Prostate gland (tissue), 2 donors: ENCODE data around the gene EIPR1.

Experiments used
- POLR2A ChIP-seq: fragments of 450-650 bp; IDR thresholded peaks from one replicate; pipeline ENCODE4 v1.6.1; 2016; ENCODE audit warnings: antibody characterized with exemption, mild to moderate bottlenecking
- TF ChIP-seq, protein P1 (sequence below), 4 experiments: fragments of 200-600 bp in 2 of 4; fragments of 450-650 bp in 2 of 4; sonication (generic) in 2 of 4; IDR thresholded peaks; 1 replicate in 3 of 4; 2 replicates in 1 of 4; pipeline ENCODE4 v1.5.1; 2016 to 2019; ENCODE audit warnings: antibody characterized with exemption in 4 of 4, mild to moderate bottlenecking in 2 of 4, moderate library complexity in 2 of 4

DNA sequence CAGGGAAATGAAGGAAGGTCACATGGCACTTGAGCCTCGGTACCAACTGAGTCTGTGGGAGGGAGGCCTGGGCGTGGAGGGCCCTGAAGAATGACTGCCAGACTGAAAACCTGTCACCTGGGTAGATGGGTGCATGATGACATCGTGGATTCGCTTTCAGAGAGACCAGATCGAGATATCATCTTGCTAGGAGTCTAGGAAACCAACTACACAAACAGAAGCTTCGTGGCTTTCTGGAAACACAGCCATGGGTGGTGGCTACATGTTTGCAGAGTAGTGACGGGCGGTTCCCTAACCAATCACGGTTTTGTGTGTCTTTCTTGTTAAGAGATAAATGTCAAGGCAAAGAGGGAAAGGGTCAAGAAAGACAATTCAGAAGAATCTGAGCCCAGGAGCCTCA, 155.0 kb downstream of the EIPR1 start:
- no peak for TF ChIP-seq POLR2A
- TF ChIP-seq, protein P1, sequence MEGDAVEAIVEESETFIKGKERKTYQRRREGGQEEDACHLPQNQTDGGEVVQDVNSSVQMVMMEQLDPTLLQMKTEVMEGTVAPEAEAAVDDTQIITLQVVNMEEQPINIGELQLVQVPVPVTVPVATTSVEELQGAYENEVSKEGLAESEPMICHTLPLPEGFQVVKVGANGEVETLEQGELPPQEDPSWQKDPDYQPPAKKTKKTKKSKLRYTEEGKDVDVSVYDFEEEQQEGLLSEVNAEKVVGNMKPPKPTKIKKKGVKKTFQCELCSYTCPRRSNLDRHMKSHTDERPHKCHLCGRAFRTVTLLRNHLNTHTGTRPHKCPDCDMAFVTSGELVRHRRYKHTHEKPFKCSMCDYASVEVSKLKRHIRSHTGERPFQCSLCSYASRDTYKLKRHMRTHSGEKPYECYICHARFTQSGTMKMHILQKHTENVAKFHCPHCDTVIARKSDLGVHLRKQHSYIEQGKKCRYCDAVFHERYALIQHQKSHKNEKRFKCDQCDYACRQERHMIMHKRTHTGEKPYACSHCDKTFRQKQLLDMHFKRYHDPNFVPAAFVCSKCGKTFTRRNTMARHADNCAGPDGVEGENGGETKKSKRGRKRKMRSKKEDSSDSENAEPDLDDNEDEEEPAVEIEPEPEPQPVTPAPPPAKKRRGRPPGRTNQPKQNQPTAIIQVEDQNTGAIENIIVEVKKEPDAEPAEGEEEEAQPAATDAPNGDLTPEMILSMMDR (IDR thresholded peaks at IDR 0.05), result no peak
